A549 (cell line): ENCODE measurements around the gene NCOA6. TPM values are rescaled to one million over a fixed set of nuclear protein-coding genes. Genes with fewer than 3 reads are reported as not detected.

Experiments used
- ATAC-seq, 2 experiments: fragments of 200-7000 bp in 1 of 2; fragments of >200 bp in 1 of 2; cut with Nextera tagmentation in 1 of 2; cut with Tn5 transposase in 1 of 2; 3 replicates each; pipeline versions ENCODE4 v1.8.0 to v1.9.1; 2018 to 2020; ENCODE audit warnings: mild to moderate bottlenecking in 1 of 2, moderate library complexity in 1 of 2
- CTCF ChIA-PET: fragments of 300-600 bp; sonication (Branson Sonifier 250); formaldehyde crosslinking; extraction: SDS; loops from one replicate; lab custom pipeline; 2021; ENCODE audit warnings: antibody characterized with exemption, inconsistent platforms; lab: Yijun Ruan, JAX
- POLR2A ChIA-PET: fragments of 350-600 bp; formaldehyde crosslinking; extraction: SDS; loops from one replicate; lab custom pipeline; 2021; ENCODE audit warnings: antibody characterized with exemption, inconsistent platforms; lab: Yijun Ruan, JAX
- DNase-seq, 2 experiments: peaks; one replicate each; pipeline versions ENCODE4 v3.0.0 to v3.0.0-alpha.2; 2011 to 2016; ENCODE audit warnings: low read depth in 1 of 2, low spot score in 1 of 2
- FAIRE-seq: peaks from 2 replicates; lab custom pipeline; 2011; peaks lifted over from hg19 to GRCh38; lab: Jason Lieb, UNC
- H3K27ac ChIP-seq, 2 experiments: fragments of >200 bp; sonication (Bioruptor Twin); formaldehyde crosslinking; 3 replicates each; pipeline ENCODE4 v1.5.1; 2016 to 2017
- H3K4me1 ChIP-seq: fragments of >200 bp; sonication (Bioruptor Twin); formaldehyde crosslinking; 3 replicates; pipeline ENCODE4 v1.6.1; 2016
- H3K4me2 ChIP-seq: fragments of >200 bp; sonication (Bioruptor Twin); formaldehyde crosslinking; 3 replicates; pipeline ENCODE4 v1.6.1; 2016
- H3K4me3 ChIP-seq: fragments of >200 bp; sonication (Bioruptor Twin); formaldehyde crosslinking; 3 replicates; pipeline ENCODE4 v1.5.1; 2016
- H3K9me3 ChIP-seq: fragments of >200 bp; sonication (Bioruptor Twin); formaldehyde crosslinking; 3 replicates; pipeline ENCODE4 v1.6.1; 2016
- CBX8 ChIP-seq: fragments of 200-600 bp; sonication (generic); IDR thresholded peaks from 2 replicates; pipeline ENCODE4 v1.6.1; 2016
- CEBPB ChIP-seq, 2 experiments: fragments of >200 bp in 1 of 2; sonication (Bioruptor Twin) in 1 of 2; formaldehyde crosslinking in 1 of 2; IDR thresholded peaks; 2 replicates each; pipeline ENCODE4 v1.6.1; 2012 to 2016
- CHD2 ChIP-seq: fragments of 150-350 bp; IDR thresholded peaks from 2 replicates; pipeline ENCODE4 v1.6.1; 2014; ENCODE audit warnings: low read length; ENCODE audit not compliant: partially characterized antibody
- CHD4 ChIP-seq: fragments of 200-600 bp; sonication (generic); IDR thresholded peaks from 2 replicates; pipeline ENCODE4 v1.6.1; 2016; ENCODE audit warnings: antibody characterized with exemption, mild to moderate bottlenecking, borderline replicate concordance
- EHMT2 ChIP-seq: fragments of 200-600 bp; sonication (generic); IDR thresholded peaks from 2 replicates; pipeline ENCODE4 v1.6.1; 2016; ENCODE audit warnings: antibody characterized with exemption, low read depth, mild to moderate bottlenecking, moderate library complexity
- EP300 ChIP-seq, 2 experiments: fragments of >200 bp; sonication (Bioruptor Twin); formaldehyde crosslinking; IDR thresholded peaks; 2 replicates in 1 of 2; 3 replicates in 1 of 2; pipeline ENCODE4 v1.6.1; 2016 to 2017
- FOSL2 ChIP-seq, 2 experiments: fragments of 450-650 bp in 1 of 2; fragments of >200 bp in 1 of 2; sonication (Bioruptor Twin) in 1 of 2; formaldehyde crosslinking; IDR thresholded peaks; 2 replicates each; pipeline versions ENCODE4 v1.5.0 to v1.6.1; 2016 to 2020; ENCODE audit warnings: mild to moderate bottlenecking in 1 of 2, moderate library complexity in 1 of 2
- HDAC2 ChIP-seq: fragments of 200-600 bp; sonication (generic); IDR thresholded peaks from 2 replicates; pipeline ENCODE4 v1.6.1; 2016
- HOXA7 ChIP-seq: fragments of 250-450 bp; sonication (Bioruptor Pico); IDR thresholded peaks from 2 replicates; pipeline ENCODE4 v1.5.0; 2020; ENCODE audit warnings: mild to moderate bottlenecking, moderate library complexity
- JUN ChIP-seq, 2 experiments: fragments of >200 bp; sonication (Bioruptor Twin); formaldehyde crosslinking; IDR thresholded peaks; 2 replicates in 1 of 2; 3 replicates in 1 of 2; pipeline ENCODE4 v1.6.1; 2016 to 2017
- JUNB ChIP-seq: fragments of >200 bp; sonication (Bioruptor Twin); formaldehyde crosslinking; IDR thresholded peaks from 2 replicates; pipeline ENCODE4 v1.6.1; 2016
- KDM1A ChIP-seq: fragments of 200-600 bp; sonication (generic); IDR thresholded peaks from 2 replicates; pipeline ENCODE4 v1.6.1; 2016; ENCODE audit warnings: low read depth, mild to moderate bottlenecking
- MAFK ChIP-seq: fragments of 450-650 bp; IDR thresholded peaks from 2 replicates; pipeline ENCODE4 v1.6.1; 2014; ENCODE audit not compliant: partially characterized antibody
- MYC ChIP-seq: IDR thresholded peaks from 2 replicates; pipeline ENCODE4 v1.6.1; 2012; ENCODE audit warnings: mild to moderate bottlenecking, inconsistent platforms, low read length, improper control_type of control experiment, borderline replicate concordance
- NFE2L2 ChIP-seq: fragments of 150-350 bp; conservative IDR thresholded peaks from 2 replicates; pipeline ENCODE4 v1.6.1; 2014; ENCODE audit warnings: low read length
- PBX3 ChIP-seq: IDR thresholded peaks from 2 replicates; pipeline ENCODE4 v1.6.1; 2012
- POLR2AphosphoS2 ChIP-seq: conservative IDR thresholded peaks from 2 replicates; pipeline ENCODE4 v1.6.1; 2012; ENCODE audit warnings: low read length, improper control_type of control experiment, inconsistent platforms
- RAD21 ChIP-seq, 2 experiments: fragments of >200 bp in 1 of 2; sonication (Bioruptor Twin) in 1 of 2; formaldehyde crosslinking in 1 of 2; IDR thresholded peaks in 1 of 2; conservative IDR thresholded peaks in 1 of 2; 2 replicates in 1 of 2; 3 replicates in 1 of 2; pipeline ENCODE4 v1.6.1; 2012 to 2018; ENCODE audit warnings: inconsistent platforms in 1 of 2
- RARB ChIP-seq: fragments of 250-450 bp; sonication (Bioruptor Pico); IDR thresholded peaks from 2 replicates; pipeline ENCODE4 v1.8.0; 2021; ENCODE audit warnings: mild to moderate bottlenecking, moderate library complexity
- RNF2 ChIP-seq: fragments of 200-600 bp; sonication (generic); IDR thresholded peaks from 2 replicates; pipeline ENCODE4 v1.6.1; 2016; ENCODE audit warnings: low read depth, mild to moderate bottlenecking, antibody characterized with exemption, moderate library complexity, borderline replicate concordance
- SMC3 ChIP-seq: fragments of >200 bp; sonication (Bioruptor Twin); formaldehyde crosslinking; IDR thresholded peaks from 3 replicates; pipeline ENCODE4 v1.6.1; 2018; ENCODE audit warnings: inconsistent platforms
- SREBF2 ChIP-seq: fragments of 450-650 bp; IDR thresholded peaks from 2 replicates; pipeline ENCODE4 v1.6.1; 2014; ENCODE audit warnings: mild to moderate bottlenecking, moderate library complexity
- TFCP2L1 ChIP-seq: fragments of 250-450 bp; sonication (Bioruptor Pico); IDR thresholded peaks from 2 replicates; pipeline ENCODE4 v1.5.0; 2021; ENCODE audit warnings: mild to moderate bottlenecking
- TP53 ChIP-seq: fragments of 250-450 bp; sonication (Bioruptor Pico); IDR thresholded peaks from 2 replicates; pipeline ENCODE4 v1.5.0; 2021; ENCODE audit warnings: mild to moderate bottlenecking, moderate library complexity
- ZSCAN20 ChIP-seq: fragments of 250-450 bp; sonication (Bioruptor Pico); IDR thresholded peaks from 2 replicates; pipeline ENCODE4 v1.8.0; 2022; ENCODE audit warnings: mild to moderate bottlenecking, moderate library complexity
- WGBS: methylation state at CpG from one replicate; pipeline ENCODE4 v1.1.6; 2017; ENCODE audit errors: missing lambda C conversion rate; 5-methylcytosine and 5-hydroxymethylcytosine counted together
- polyA plus RNA-seq, 4 experiments: library from polyadenylated mRNA; depleted of rRNA in 3 of 4; stranded (reverse); fragments of >200 nt; fragmentation: RNase III in 1 of 4; extraction: RNeasy Plus Mini Kit Qiagen cat#74134 plus additional on column Dnase treatment in 1 of 4; gene quantifications; 2 replicates in 3 of 4; 3 replicates in 1 of 4; pipeline ENCODE4 v1.2.3, GENCODE V29; 2011 to 2017
- TF ChIP-seq, protein P1 (sequence below): IDR thresholded peaks from 2 replicates; pipeline ENCODE4 v1.6.1; 2012

NCOA6 gene
- polyA plus RNA-seq, 2 of the 4 experiments (the other 2 are of a cell fraction): 15.8 to 18.0 TPM

- FAIRE-seq (no peak), DNase-seq (peak in 1 of 2 experiments; percentile 69), ATAC-seq (peak; percentile 52 to 77; a peak in 4 of 6 replicates)
- Histone ChIP-seq H3K4me2 (peak overlapping the region; percentile 30; the same call in 2 of the 3 replicates), H3K4me3 (no peak overlapping the region), H3K27ac (no peak overlapping the region), H3K9me3 (no peaks in the 10 kb centered on the region), H3K4me1 (peaks cover 15% of the 10 kb centered on the region; the same call in 2 of the 3 replicates)
- ChIA-PET POLR2A (interaction anchor here (1.2 kb wide), 1 partner anchor 12 kb away, joined by 4 read pairs; the partner anchor contains the start of gene PIGU), CTCF (interaction anchor here (1.2 to 3.2 kb wide), 5 partner anchors 11 to 377 kb away, joined by 5 to 17 read pairs (median 7); partner anchors contain the start of gene PIGU)
- 46% methylated on average over 2 of the region's 2 CpGs for WGBS
- TF ChIP-seq KDM1A: 0 out of 2 replicates have a peak, but pooled peaks have one; percentile 27
- peak; percentile 26; the same call in 1 of the 2 replicates for TF ChIP-seq JUNB
- no peak for TF ChIP-seq RARB
- TF ChIP-seq FOSL2 (IDR thresholded peaks at IDR 0.05): no peak
- TF ChIP-seq FOSL2 (CRISPR knock-in tag; IDR thresholded peaks at IDR 0.05): peak; percentile 51
- TF ChIP-seq TFCP2L1 (CRISPR knock-in tag): no peak
- peak; percentile 78; the same call in 1 of the 2 replicates for TF ChIP-seq CHD4
Measured at GRCh38 chr20:34689486-34689885, 136.0 kb downstream of the NCOA6 start.

- H3K4me3 ChIP-seq: no peak overlapping the region
- CTCF ChIA-PET: interaction anchor here (1.2 kb wide), 2 partner anchors 11 to 17 kb away, joined by 3 to 4 read pairs; no protein-coding TSS in a partner anchor
- no peak overlapping the region for H3K27ac ChIP-seq
- ATAC-seq (no peak), FAIRE-seq (no peak), DNase-seq (no peak)
- peaks cover 5% of the 10 kb centered on the region; the same call in 2 of the 3 replicates for H3K4me1 ChIP-seq
- no peak overlapping the region for H3K4me2 ChIP-seq
- POLR2A ChIA-PET: no interaction called here
- no peak for TF ChIP-seq TFCP2L1 (CRISPR knock-in tag)
- TF ChIP-seq ZSCAN20 (CRISPR knock-in tag): no peak
- no peak for TF ChIP-seq NFE2L2
- no peak for TF ChIP-seq PBX3
- no peak for TF ChIP-seq SREBF2
- TF ChIP-seq EP300 (IDR thresholded peaks at IDR 0.05): no peak
- TF ChIP-seq TP53 (CRISPR knock-in tag): no peak
- no peak for TF ChIP-seq HOXA7 (CRISPR knock-in tag)
- TF ChIP-seq CHD4: no peak
- no peak for TF ChIP-seq MYC
- no peak for TF ChIP-seq JUN (IDR thresholded peaks at IDR 0.05)
- TF ChIP-seq RAD21 (conservative IDR thresholded peaks at IDR 0.05 in 1 of 2, IDR thresholded peaks at IDR 0.05 in 1 of 2): no peak
- no peak for TF ChIP-seq POLR2AphosphoS2
- no peak for TF ChIP-seq CBX8
- no peak for TF ChIP-seq KDM1A
- no peak for TF ChIP-seq HDAC2
- no peak for TF ChIP-seq SMC3
- no peak for TF ChIP-seq CHD2
- TF ChIP-seq RNF2: no peak
- TF ChIP-seq MAFK: no peak
- 84% methylated on average over 3 of the region's 3 CpGs for WGBS
- H3K9me3 ChIP-seq: no peaks in the 10 kb centered on the region
Measured at GRCh38 chr20:34683667-34684066, 141.8 kb downstream of the NCOA6 start.

GRCh38 chr20:34680586-34681175, 144.8 kb downstream of the NCOA6 start:
- POLR2A ChIA-PET: no interaction called here
- ATAC-seq (no peak), FAIRE-seq (no peak), DNase-seq (no peak)
- TF ChIP-seq CEBPB (IDR thresholded peaks at IDR 0.05) (peak; percentile 58 to 62; a peak in 3 of 4 replicates), EHMT2 (no peak)
- TF ChIP-seq, protein P1, sequence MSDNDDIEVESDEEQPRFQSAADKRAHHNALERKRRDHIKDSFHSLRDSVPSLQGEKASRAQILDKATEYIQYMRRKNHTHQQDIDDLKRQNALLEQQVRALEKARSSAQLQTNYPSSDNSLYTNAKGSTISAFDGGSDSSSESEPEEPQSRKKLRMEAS: no peak
- Histone ChIP-seq H3K4me2 (no peak overlapping the region), H3K4me1 (peaks cover 9% of the 10 kb centered on the region), H3K9me3 (no peaks in the 10 kb centered on the region), H3K27ac (no peak overlapping the region), H3K4me3 (no peak overlapping the region)
- CTCF ChIA-PET: interaction anchor here (0.6 to 1.7 kb wide), 8 partner anchors 8 to 490 kb away, joined by 3 to 4 read pairs (median 3); no protein-coding TSS in a partner anchor
